Hematopoietic multipotent progenitor cell treated with erythropoietin and hydrocortisone succinate and interleukin-3 and kit ligand, for 6 days (in vitro differentiated cells): Measurements from ENCODE around the gene ONECUT3.
A peak's percentile ranks its signal among the peaks of the same experiment; 100 is the strongest.
"Not testable (repeated sequence)": the region's sequence is repeated elsewhere in the genome, so short reads cannot be mapped to it uniquely, and the experiment has no call there.

Experiments used
- DNase-seq: peaks from one replicate; pipeline ENCODE4 v3.0.0-alpha.2; 2015

Gene ONECUT3

GRCh38 chr19:1752757-1753728, at the start of gene ONECUT3:
ONECUT3 (plus strand) TSS chr19:1753506; CDS start chr19:1753663, 157 bp downstream.
- DNase-seq: no peak

- DNase-seq: no peak
Observed at GRCh38 chr19:1704339-1704738, 49.0 kb upstream of the ONECUT3 start.

- DNase-seq: no peak
Observed at GRCh38 chr19:1705367-1705766, 47.9 kb upstream of the ONECUT3 start.

- not testable (repeated sequence) for DNase-seq
Observed at GRCh38 chr19:1706646-1707045, 46.7 kb upstream of the ONECUT3 start.

GRCh38 chr19:1707240-1707639, 46.1 kb upstream of the ONECUT3 start:
- no peak for DNase-seq

GRCh38 chr19:1713170-1713569, 40.1 kb upstream of the ONECUT3 start:
- no peak for DNase-seq

- DNase-seq: no peak
Observed at GRCh38 chr19:1715540-1715939, 37.8 kb upstream of the ONECUT3 start.

- no peak for DNase-seq
Observed at GRCh38 chr19:1717200-1717969, 35.9 kb upstream of the ONECUT3 start.

GRCh38 chr19:1717970-1718264, 35.4 kb upstream of the ONECUT3 start:
- DNase-seq: no peak

- DNase-seq: no peak
Observed at GRCh38 chr19:1718420-1719291, 34.6 kb upstream of the ONECUT3 start.

- no peak for DNase-seq
Observed at GRCh38 chr19:1719519-1719918, 33.8 kb upstream of the ONECUT3 start.

GRCh38 chr19:1720237-1720636, 33.1 kb upstream of the ONECUT3 start:
- DNase-seq: no peak

GRCh38 chr19:1725100-1726064, 27.9 kb upstream of the ONECUT3 start:
- DNase-seq: peak; percentile 30

- DNase-seq: no peak
Observed at GRCh38 chr19:1728816-1729567, 24.3 kb upstream of the ONECUT3 start.

GRCh38 chr19:1729568-1729925, 23.8 kb upstream of the ONECUT3 start:
- DNase-seq: no peak

GRCh38 chr19:1730157-1730556, 23.1 kb upstream of the ONECUT3 start:
- no peak for DNase-seq

- DNase-seq: no peak
Observed at GRCh38 chr19:1734321-1734966, 18.9 kb upstream of the ONECUT3 start.

- DNase-seq: no peak
Observed at GRCh38 chr19:1736280-1736679, 17.0 kb upstream of the ONECUT3 start.

- DNase-seq: no peak
Observed at GRCh38 chr19:1736927-1737326, 16.4 kb upstream of the ONECUT3 start.

- DNase-seq: no peak
Observed at GRCh38 chr19:1739960-1740629, 13.2 kb upstream of the ONECUT3 start.
